CD8-positive, alpha-beta memory T cell (primary cell): ENCODE data around the gene LMNA. TPM values are rescaled to one million over a fixed set of nuclear protein-coding genes. Genes with fewer than 3 reads are reported as not detected.
A peak's percentile ranks its signal among the peaks of the same experiment; 100 is the strongest.

Experiments
- CTCF ChIA-PET: fragments of 350-600 bp; sonication (Branson Sonifier 250); formaldehyde crosslinking; loops from one replicate; lab custom pipeline; 2021; ENCODE audit warnings: antibody characterized with exemption; lab: Charles Lee
- POLR2A ChIA-PET: fragments of 350-600 bp; sonication (Branson Sonifier 250); formaldehyde crosslinking; loops from one replicate; lab custom pipeline; 2021; ENCODE audit warnings: antibody characterized with exemption; lab: Charles Lee
- DNase-seq, 5 donors: peaks; one replicate each; pipeline versions ENCODE4 v3.0.0 to v3.0.0-alpha.2; 2020 to 2022; ENCODE audit warnings: mixed read lengths in 1 of 5
- H3K27ac ChIP-seq: one replicate; pipeline ENCODE4 v1.7.0; 2013; ENCODE audit warnings: low read depth, mild to moderate bottlenecking, low read length, moderate library complexity
- H3K27me3 ChIP-seq: 2 replicates; pipeline ENCODE4 v1.7.0; 2013; ENCODE audit warnings: low read length, mild to moderate bottlenecking; ENCODE audit not compliant: insufficient read depth, poor library complexity, severe bottlenecking
- H3K36me3 ChIP-seq: 2 replicates; pipeline ENCODE4 v1.7.0; 2013; ENCODE audit warnings: mild to moderate bottlenecking, low read length, moderate library complexity; ENCODE audit not compliant: insufficient read depth
- H3K4me1 ChIP-seq: 2 replicates; pipeline ENCODE4 v1.7.0; 2013; ENCODE audit warnings: mild to moderate bottlenecking, low read length, moderate library complexity; ENCODE audit not compliant: insufficient read depth
- H3K4me3 ChIP-seq: 2 replicates; pipeline ENCODE4 v1.7.0; 2013; ENCODE audit warnings: mild to moderate bottlenecking, low read length
- H3K9me3 ChIP-seq: 2 replicates; pipeline ENCODE4 v1.7.0; 2013; ENCODE audit warnings: mild to moderate bottlenecking, low read length
- H3K27ac Mint-ChIP-seq, 8 donors: one replicate each; pipeline ENCODE4 v1.8.0; 2020 to 2021; ENCODE audit warnings: mixed read lengths in 8 of 8, mild to moderate bottlenecking in 6 of 8, inconsistent platforms in 3 of 8, moderate library complexity in 3 of 8
- H3K27me3 Mint-ChIP-seq, 2 donors: one replicate each; pipeline ENCODE4 v1.8.0; 2020 to 2021; ENCODE audit warnings: mixed read lengths in 2 of 2, mild to moderate bottlenecking in 1 of 2, moderate library complexity in 1 of 2
- H3K36me3 Mint-ChIP-seq, 3 donors: one replicate each; pipeline ENCODE4 v1.8.0; 2020 to 2021; ENCODE audit warnings: mixed read lengths in 3 of 3, inconsistent platforms in 1 of 3, mild to moderate bottlenecking in 1 of 3
- H3K4me1 Mint-ChIP-seq, 3 donors: one replicate each; pipeline ENCODE4 v1.8.0; 2020 to 2021; ENCODE audit warnings: mixed read lengths in 3 of 3, inconsistent platforms in 1 of 3, mild to moderate bottlenecking in 1 of 3
- H3K4me3 Mint-ChIP-seq, 7 donors: one replicate each; pipeline ENCODE4 v1.8.0; 2020 to 2021; ENCODE audit warnings: mixed read lengths in 7 of 7, mild to moderate bottlenecking in 6 of 7, moderate library complexity in 4 of 7, inconsistent platforms in 2 of 7
- H3K9me3 Mint-ChIP-seq, 5 donors: one replicate each; pipeline ENCODE4 v1.8.0; 2020 to 2022; ENCODE audit warnings: mixed read lengths in 5 of 5, mild to moderate bottlenecking in 3 of 5, moderate library complexity in 2 of 5, inconsistent platforms in 1 of 5
- polyA plus RNA-seq: library from polyadenylated mRNA; unstranded; fragments of 300-500 nt; fragmentation: Illumina TruSeq; gene quantifications from one replicate; pipeline ENCODE4 v1.2.3, GENCODE V29; 2021
- total RNA-seq, 2 experiments: library from RNA; stranded (reverse); gene quantifications; one replicate each; pipeline ENCODE4 v1.2.3, GENCODE V29; 2021

LMNA gene
- total and polyA plus RNA-seq, 3 experiments from 2014 or later = 13.9 to 335 (median 325) TPM

- Mint-ChIP-seq H3K27ac (peak overlapping the region in 1 of 8 donors; percentile 68), H3K36me3 (no peaks in the 10 kb centered on the region), H3K27me3 (peaks cover 0 to 9% of the 10 kb centered on the region in 2 donors), H3K4me1 (peaks cover 21 to 29% (median 29%) of the 10 kb centered on the region in 3 donors), H3K9me3 (no peaks in the 10 kb centered on the region), H3K4me3 (peak overlapping the region in 1 of 7 donors; percentile 59)
- Histone ChIP-seq H3K27ac (no peak overlapping the region), H3K9me3 (no peaks in the 10 kb centered on the region), H3K36me3 (no peaks in the 10 kb centered on the region), H3K4me3 (no peak overlapping the region), H3K27me3 (no peaks in the 10 kb centered on the region), H3K4me1 (peaks cover 8% of the 10 kb centered on the region)
- ChIA-PET POLR2A (no interaction called here), CTCF (interaction anchor here (1.2 to 1.4 kb wide), 5 partner anchors 20 to 75 kb away, joined by 3 to 10 read pairs (median 5); no protein-coding TSS in a partner anchor)
- DNase-seq = no peak
Measured at GRCh38 chr1:156149374-156150332, 35.1 kb downstream of the LMNA start.

GRCh38 chr1:156150333-156151011, 36.0 kb downstream of the LMNA start:
- Histone ChIP-seq H3K27ac (no peak overlapping the region), H3K27me3 (no peaks in the 10 kb centered on the region), H3K9me3 (no peaks in the 10 kb centered on the region), H3K36me3 (no peaks in the 10 kb centered on the region), H3K4me1 (peaks cover 8% of the 10 kb centered on the region), H3K4me3 (no peak overlapping the region)
- ChIA-PET POLR2A (no interaction called here), CTCF (interaction anchor here (1.2 to 1.4 kb wide), 4 partner anchors 20 to 75 kb away, joined by 3 to 7 read pairs (median 4); no protein-coding TSS in a partner anchor)
- Mint-ChIP-seq H3K4me1 (peaks cover 27 to 35% (median 32%) of the 10 kb centered on the region in 3 donors), H3K36me3 (no peaks in the 10 kb centered on the region), H3K27me3 (peaks cover 0 to 9% of the 10 kb centered on the region in 2 donors), H3K9me3 (no peaks in the 10 kb centered on the region), H3K27ac (peak overlapping the region in 3 of 8 donors; percentile 13 to 51 (median 38)), H3K4me3 (no peak overlapping the region)
- no peak for DNase-seq

GRCh38 chr1:156151093-156151688, 36.7 kb downstream of the LMNA start:
- Mint-ChIP-seq H3K27me3 (peaks cover 0 to 9% of the 10 kb centered on the region in 2 donors), H3K9me3 (no peaks in the 10 kb centered on the region), H3K27ac (no peak overlapping the region), H3K36me3 (no peaks in the 10 kb centered on the region), H3K4me1 (peaks cover 26 to 34% (median 33%) of the 10 kb centered on the region in 3 donors), H3K4me3 (no peak overlapping the region)
- no peaks in the 10 kb centered on the region for H3K27me3 ChIP-seq
- POLR2A ChIA-PET = interaction anchor here (0.5 kb wide), 1 partner anchor 55 kb away, joined by 4 read pairs; no protein-coding TSS in a partner anchor
- H3K27ac ChIP-seq = no peak overlapping the region
- H3K4me1 ChIP-seq = peaks cover 6% of the 10 kb centered on the region
- H3K36me3 ChIP-seq = no peaks in the 10 kb centered on the region
- H3K4me3 ChIP-seq = no peak overlapping the region
- DNase-seq = no peak
- H3K9me3 ChIP-seq = no peaks in the 10 kb centered on the region
- CTCF ChIA-PET = interaction anchor here (1.2 to 1.4 kb wide), 4 partner anchors 17 to 74 kb away, joined by 3 to 7 read pairs (median 4); no protein-coding TSS in a partner anchor

GRCh38 chr1:156152628-156153027, 38.1 kb downstream of the LMNA start:
- Mint-ChIP-seq H3K27me3 (peaks cover 0 to 7% of the 10 kb centered on the region in 2 donors), H3K36me3 (no peaks in the 10 kb centered on the region), H3K4me3 (no peak overlapping the region), H3K27ac (peak overlapping the region in 3 of 8 donors; percentile 29 to 77 (median 64)), H3K4me1 (peaks cover 34 to 39% (median 38%) of the 10 kb centered on the region in 3 donors), H3K9me3 (no peaks in the 10 kb centered on the region)
- no peak for DNase-seq
- Histone ChIP-seq H3K27me3 (no peaks in the 10 kb centered on the region), H3K27ac (no peak overlapping the region), H3K4me1 (no peaks in the 10 kb centered on the region), H3K4me3 (no peak overlapping the region), H3K36me3 (no peaks in the 10 kb centered on the region), H3K9me3 (no peaks in the 10 kb centered on the region)
- ChIA-PET CTCF (interaction anchor here (1.3 kb wide), 2 partner anchors 18 to 22 kb away, joined by 3 to 4 read pairs; no protein-coding TSS in a partner anchor), POLR2A (interaction anchor here (1.0 kb wide), 1 partner anchor 12 kb away, joined by 4 read pairs; no protein-coding TSS in a partner anchor)

- Histone ChIP-seq H3K36me3 (no peaks in the 10 kb centered on the region), H3K9me3 (no peaks in the 10 kb centered on the region), H3K4me1 (no peaks in the 10 kb centered on the region), H3K27ac (no peak within 1 kb of the TSS), H3K27me3 (no peaks in the 10 kb centered on the region), H3K4me3 (no peak within 1 kb of the TSS)
- peaks cover 0 to 7% of the 10 kb centered on the region in 2 donors for H3K27me3 Mint-ChIP-seq
- H3K9me3 Mint-ChIP-seq = no peaks in the 10 kb centered on the region
- peak within 1 kb of the TSS; percentile 74 to 90 (median 78) for H3K4me3 Mint-ChIP-seq
- no peak for DNase-seq
- peaks cover 34 to 39% (median 39%) of the 10 kb centered on the region in 3 donors for H3K4me1 Mint-ChIP-seq
- H3K27ac Mint-ChIP-seq = peak within 1 kb of the TSS; percentile 37 to 94 (median 86)
- ChIA-PET CTCF (interaction anchor here (1.3 to 2.8 kb wide), 2 partner anchors 23 to 72 kb away, joined by 4 to 13 read pairs; no protein-coding TSS in a partner anchor), POLR2A (no interaction called here)
- H3K36me3 Mint-ChIP-seq = no peaks in the 10 kb centered on the region
Measured at GRCh38 chr1:156153362-156153761, 38.9 kb downstream of the LMNA start, which contains the start of gene SEMA4A. SEMA4A (plus strand) TSS chr1:156153585; CDS start chr1:156154579, 994 bp downstream.

GRCh38 chr1:156154317-156154749, 39.8 kb downstream of the LMNA start:
- POLR2A ChIA-PET = no interaction called here
- Histone ChIP-seq H3K4me1 (no peaks in the 10 kb centered on the region), H3K27ac (no peak overlapping the region), H3K9me3 (no peaks in the 10 kb centered on the region), H3K27me3 (no peaks in the 10 kb centered on the region), H3K4me3 (no peak overlapping the region), H3K36me3 (no peaks in the 10 kb centered on the region)
- Mint-ChIP-seq H3K9me3 (no peaks in the 10 kb centered on the region), H3K27ac (peak overlapping the region; percentile 37 to 94 (median 86)), H3K27me3 (peaks cover 0 to 7% of the 10 kb centered on the region in 2 donors), H3K36me3 (no peaks in the 10 kb centered on the region), H3K4me1 (peaks cover 39 to 40% (median 40%) of the 10 kb centered on the region in 3 donors), H3K4me3 (peak overlapping the region; percentile 74 to 90 (median 78))
- CTCF ChIA-PET = interaction anchor here (1.2 to 2.8 kb wide), 2 partner anchors 8 to 71 kb away, joined by 4 to 13 read pairs; no protein-coding TSS in a partner anchor
- peak in 3 of 5 donors; percentile 39 to 59 (median 43) for DNase-seq
